ENCODE results near the gene PKHD1.
A peak's percentile ranks its signal among the peaks of the same experiment; 100 is the strongest.
"Not testable (repeated sequence)": the region's sequence is repeated elsewhere in the genome, so short reads cannot be mapped to it uniquely, and the experiment has no call there.

PKHD1 gene

DNA sequence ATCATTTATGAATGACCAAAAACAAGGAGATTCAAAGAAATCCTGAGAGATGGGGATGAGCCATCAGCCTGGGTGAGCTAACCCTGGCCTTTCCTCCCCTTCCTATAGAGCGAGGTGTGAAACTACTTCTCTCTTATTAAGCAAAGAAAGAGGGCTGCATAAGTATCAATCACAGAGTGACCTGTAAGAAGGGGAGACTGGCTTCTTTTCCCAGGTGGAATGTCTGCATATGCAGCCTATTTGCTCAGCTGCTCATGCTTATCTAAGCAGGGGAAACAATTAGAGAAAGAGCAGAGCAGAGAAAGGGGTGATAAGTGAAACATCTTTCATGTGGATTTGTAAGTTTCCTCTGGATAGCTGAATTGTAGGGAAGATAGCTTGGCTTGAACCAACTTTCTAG, 160.0 kb downstream of the PKHD1 start:
- DNase-seq (ENCODE audit: low read depth, low spot score): no peak

- no peak for DNase-seq (ENCODE audit: low read depth, low spot score)
Measured at GRCh38 chr6:51926125-51926524, 161.3 kb downstream of the PKHD1 start.

DNA sequence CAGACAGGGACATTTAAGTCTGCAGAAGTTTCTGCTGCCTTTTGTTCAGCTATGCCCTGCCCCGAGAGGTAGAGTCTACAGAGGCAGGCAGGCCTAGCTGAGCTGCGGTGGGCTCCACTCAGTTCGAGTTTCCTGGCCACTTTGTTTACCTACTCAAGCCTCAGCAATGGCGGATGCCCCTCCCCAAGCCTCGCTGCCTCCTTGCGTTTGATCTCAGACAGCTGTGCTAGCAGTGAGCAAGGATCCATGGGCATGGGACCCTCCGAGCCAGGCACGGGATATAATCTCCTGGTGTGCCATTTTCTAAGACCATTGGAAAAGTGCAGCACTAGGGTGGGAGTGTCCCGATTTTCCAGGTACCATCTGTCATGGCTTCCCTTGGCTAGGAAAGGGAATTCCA, 164.9 kb downstream of the PKHD1 start:
- DNase-seq (ENCODE audit: low read depth, low spot score): not testable (repeated sequence)

- DNase-seq (ENCODE audit: low read depth, low spot score): not testable (repeated sequence)
Measured at GRCh38 chr6:51918347-51918746, 169.1 kb downstream of the PKHD1 start.

GRCh38 chr6:51915098-51915497, 172.3 kb downstream of the PKHD1 start:
- DNase-seq (ENCODE audit: low read depth, low spot score): no peak

GRCh38 chr6:51913265-51913664, 174.1 kb downstream of the PKHD1 start:
- DNase-seq (ENCODE audit: low read depth, low spot score): no peak

- no peak for DNase-seq (ENCODE audit: low read depth, low spot score)
Measured at GRCh38 chr6:51910851-51911250, 176.6 kb downstream of the PKHD1 start.

- DNase-seq (ENCODE audit: low read depth, low spot score): no peak
Measured at GRCh38 chr6:51908243-51908642, 179.2 kb downstream of the PKHD1 start.

DNA sequence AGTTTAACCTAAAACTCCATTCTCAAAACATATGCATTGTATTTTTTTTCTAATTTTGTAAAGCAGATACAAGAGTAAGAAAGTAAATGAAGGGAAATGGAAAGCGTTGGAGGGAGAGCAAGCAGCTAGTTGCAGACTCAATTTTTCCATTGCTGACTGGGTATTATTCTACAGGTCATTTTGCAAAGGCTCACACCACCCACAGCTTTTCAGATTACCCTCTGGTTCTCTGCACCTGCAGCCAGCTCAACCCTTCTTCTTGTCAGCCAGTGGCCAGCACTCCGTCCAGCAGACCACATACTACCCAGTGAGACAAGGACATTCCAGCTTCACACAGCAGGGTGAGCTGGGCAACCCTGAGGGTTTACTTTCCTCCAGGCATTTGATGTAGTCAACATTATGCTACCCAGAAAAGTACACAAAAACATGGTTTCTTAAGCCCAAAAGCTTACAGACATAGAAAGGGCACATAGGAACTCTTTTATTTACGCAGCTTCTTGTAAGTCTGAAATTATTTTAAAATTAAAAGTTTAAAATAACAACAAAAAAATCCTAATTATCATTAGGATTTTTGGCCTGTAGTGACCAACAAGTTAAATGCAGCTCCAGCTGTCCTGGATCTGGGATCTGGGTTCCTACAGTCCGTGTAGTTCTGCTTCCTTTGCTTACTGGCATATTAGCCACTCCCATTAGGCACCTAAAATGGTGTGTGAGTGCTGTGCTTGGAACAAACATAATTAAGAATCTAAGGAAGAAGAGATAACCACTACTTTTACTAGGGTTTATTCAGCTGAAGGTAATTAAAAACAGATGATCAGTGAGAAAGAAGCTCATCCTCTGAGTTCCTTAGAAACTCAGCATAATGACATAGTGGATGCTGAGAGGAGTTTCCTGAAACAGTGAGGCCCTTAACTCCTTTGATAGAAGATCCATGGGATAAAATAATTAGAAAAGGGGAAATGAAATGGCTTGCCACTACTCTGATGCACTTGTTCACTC, 185.3 kb downstream of the PKHD1 start:
- no peak for DNase-seq (ENCODE audit: low read depth, low spot score)

DNA sequence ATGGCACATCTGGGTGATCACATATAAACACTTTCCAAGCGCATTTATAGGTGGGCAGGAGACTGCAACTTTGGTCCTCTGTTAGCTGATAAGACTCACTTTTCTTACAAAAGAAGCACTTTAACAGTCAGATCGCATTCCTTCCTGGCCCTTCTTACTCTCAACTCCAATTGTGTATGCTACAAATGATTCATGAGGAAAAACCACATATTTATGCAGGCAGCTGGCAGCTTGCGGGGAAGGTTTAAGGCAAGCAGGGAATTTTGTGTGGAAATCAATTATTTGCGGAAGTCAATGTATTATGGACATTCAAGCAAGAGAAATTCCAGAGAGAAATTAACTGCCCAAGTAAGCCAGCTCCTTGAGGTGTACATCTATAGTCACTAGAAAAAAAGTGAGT, 194.0 kb downstream of the PKHD1 start:
- no peak for DNase-seq (ENCODE audit: low read depth, low spot score)

DNA sequence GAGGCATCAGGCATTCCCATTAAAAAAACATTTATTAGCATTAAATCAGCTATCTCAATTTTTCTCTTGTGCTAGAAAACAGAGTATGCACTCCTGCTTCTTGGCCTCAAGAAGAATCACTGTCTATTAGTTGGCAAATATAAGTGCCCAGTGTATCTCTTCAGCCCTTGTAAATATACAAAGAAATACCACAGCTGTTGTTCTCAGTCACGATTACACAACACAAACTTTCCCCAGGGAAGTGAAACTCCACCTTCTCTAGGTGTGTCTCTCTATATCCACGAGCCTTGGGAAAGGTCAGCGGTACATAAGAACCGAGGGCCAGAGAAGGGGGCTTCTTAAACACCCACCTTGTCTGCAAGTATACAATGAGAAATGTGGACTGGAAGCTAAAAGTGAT, 194.7 kb downstream of the PKHD1 start:
- no peak for DNase-seq (ENCODE audit: low read depth, low spot score)

- no peak for DNase-seq (ENCODE audit: low read depth, low spot score)
Measured at GRCh38 chr6:51892339-51892738, 195.1 kb downstream of the PKHD1 start.

- DNase-seq (ENCODE audit: low read depth, low spot score): no peak
Measured at GRCh38 chr6:51891784-51892183, 195.6 kb downstream of the PKHD1 start.

DNA sequence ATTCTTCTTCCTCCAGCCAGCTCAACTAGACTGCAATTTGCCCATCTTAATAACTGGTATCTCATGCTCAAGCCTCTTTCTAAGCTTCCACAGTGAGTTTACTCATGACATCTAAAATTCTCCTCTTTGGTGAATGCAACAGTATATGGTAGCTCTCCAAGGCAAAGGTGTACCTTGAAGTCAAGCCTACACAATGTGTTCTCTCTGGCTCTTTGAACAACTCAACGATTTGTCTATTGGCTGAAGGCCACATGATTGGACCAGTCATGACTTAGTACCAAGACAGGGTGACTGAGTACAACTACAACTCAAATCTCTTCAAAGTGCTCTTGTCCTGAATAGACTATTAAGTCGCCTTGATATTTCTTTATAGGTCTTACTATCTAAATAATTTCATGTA, 199.6 kb downstream of the PKHD1 start:
- DNase-seq (ENCODE audit: low read depth, low spot score): no peak

DNA sequence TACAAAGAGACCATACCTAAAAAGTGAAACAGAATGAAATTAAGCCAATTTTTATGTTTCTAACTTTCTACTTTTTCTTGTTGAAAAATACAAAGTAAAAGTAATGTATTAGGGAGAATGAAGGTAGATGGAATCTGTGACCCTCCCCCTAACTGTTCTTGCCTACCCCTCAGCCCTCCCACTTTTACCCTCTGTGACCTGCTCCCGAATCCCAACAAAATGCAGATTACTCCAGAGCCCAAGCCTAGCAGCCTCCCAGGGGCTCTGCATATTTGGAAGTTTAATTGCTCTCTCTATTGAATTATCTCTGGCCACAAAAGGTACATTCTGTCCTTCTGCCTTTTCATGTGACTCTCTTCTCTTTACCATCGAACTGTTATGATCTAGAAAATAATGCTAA, 201.5 kb downstream of the PKHD1 start:
- no peak for DNase-seq (ENCODE audit: low read depth, low spot score)

DNA sequence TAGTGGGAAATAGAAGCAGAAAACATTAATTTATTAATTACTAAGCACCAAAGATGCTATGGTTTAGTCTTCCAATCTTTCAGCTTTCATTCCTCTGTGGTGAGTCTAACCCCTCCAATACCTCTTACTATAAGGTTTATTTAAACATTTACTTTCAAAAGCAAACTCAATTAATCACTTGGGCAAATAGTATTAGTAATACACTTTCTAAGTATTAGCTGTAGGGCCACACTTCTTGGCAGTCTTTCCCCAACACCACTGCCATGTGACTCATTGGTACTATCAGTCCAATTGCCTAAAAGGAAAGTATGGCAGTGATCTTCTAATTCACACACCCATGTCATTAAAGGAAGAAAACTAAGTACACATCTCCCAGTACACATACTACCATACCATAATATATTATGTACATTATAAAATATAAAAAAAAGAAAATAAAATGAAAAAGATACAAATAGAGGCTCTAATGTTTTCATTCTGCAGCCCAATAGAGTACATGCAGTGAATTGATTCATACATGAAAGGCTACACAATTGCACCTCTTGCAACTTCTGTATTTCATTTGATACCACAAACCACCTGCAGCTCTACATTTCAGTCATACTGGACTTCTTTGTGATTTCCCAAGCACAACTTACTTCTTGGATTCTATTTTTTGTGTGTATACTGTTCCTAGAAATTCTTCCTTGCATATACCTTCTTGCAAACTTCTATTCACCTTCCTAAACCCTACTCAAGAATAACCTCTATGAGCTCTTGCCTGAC, 218.6 kb downstream of the PKHD1 start:
- DNase-seq (ENCODE audit: low read depth, low spot score): no peak

DNA sequence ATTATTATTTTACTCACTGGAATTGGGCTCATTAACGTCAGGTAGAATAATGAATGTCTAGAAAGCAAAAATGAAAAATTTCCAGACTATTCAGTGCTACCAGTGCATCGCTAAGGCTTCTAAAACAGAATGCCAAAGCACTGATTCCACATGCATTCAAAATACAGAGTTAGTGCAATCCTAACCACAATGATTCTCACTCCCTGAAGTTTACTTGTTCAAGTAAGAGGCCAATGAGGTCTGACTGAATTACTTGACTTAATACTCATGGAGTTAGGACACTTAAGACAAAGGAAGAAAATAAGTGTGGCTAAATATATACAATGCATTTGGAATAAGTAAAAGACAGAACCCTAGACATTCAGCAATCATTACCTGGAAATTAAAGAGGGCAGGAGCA, 220.5 kb downstream of the PKHD1 start:
- DNase-seq (ENCODE audit: low read depth, low spot score): no peak

DNA sequence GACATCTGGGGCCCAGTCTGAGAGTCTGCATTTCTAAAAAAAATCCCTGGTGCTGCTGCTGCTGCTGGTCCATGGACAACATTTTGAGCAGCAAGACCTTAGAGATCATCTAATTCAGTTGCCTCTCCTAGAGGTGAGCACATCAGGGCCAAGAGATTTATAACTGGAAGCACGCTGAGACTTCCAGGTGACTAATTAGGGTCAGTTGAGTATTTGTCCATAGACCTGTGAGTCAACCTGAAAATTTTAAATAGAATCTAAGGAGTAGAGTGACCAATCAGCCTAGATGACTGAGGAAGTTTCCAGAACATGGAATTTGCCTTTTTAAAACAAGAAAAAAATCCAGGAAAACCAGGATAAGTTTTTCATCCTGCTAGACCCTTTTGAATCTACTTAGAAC, 221.4 kb downstream of the PKHD1 start:
- no peak for DNase-seq (ENCODE audit: low read depth, low spot score)

GRCh38 chr6:51865176-51865575, 222.2 kb downstream of the PKHD1 start:
- no peak for DNase-seq (ENCODE audit: low read depth, low spot score)

DNA sequence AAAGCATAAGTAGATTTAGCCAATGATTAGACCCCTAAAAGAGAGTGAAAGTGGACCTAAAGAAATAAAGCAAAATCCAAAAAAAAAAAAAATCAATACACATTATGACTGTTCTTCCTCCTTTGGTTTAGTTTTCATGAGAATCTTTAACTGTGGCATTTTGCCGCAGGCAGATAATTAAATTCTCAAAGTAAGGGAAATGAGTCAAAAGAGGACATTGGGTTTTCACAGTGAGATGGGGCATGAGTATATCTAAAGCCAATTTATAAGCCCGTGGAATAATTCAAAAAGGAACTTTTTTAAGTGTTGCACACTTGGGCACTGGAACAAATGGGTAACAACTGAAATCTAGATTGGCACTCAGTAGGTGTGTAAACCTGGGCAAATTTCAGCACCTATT, 230.3 kb downstream of the PKHD1 start:
- no peak for DNase-seq (ENCODE audit: low read depth, low spot score)

DNA sequence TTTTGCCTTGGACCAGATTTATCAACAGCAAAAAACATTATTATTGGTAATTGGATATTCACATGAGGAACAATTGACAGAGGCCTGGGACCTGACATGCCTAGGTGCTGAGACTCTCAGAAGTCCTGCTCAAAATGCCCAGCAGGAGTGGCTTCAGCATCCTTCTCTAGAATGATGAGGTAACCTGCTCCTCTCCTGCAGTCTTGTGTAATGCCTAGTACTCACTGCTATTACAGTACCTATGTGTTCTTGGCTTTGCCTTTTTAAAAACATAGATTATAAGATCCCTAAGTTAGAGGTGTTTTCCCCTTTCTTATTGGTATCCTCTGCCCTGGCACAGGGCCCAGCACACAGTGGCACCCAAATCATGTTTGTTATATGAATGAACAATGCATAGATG, 230.9 kb downstream of the PKHD1 start:
- no peak for DNase-seq (ENCODE audit: low read depth, low spot score)

DNA sequence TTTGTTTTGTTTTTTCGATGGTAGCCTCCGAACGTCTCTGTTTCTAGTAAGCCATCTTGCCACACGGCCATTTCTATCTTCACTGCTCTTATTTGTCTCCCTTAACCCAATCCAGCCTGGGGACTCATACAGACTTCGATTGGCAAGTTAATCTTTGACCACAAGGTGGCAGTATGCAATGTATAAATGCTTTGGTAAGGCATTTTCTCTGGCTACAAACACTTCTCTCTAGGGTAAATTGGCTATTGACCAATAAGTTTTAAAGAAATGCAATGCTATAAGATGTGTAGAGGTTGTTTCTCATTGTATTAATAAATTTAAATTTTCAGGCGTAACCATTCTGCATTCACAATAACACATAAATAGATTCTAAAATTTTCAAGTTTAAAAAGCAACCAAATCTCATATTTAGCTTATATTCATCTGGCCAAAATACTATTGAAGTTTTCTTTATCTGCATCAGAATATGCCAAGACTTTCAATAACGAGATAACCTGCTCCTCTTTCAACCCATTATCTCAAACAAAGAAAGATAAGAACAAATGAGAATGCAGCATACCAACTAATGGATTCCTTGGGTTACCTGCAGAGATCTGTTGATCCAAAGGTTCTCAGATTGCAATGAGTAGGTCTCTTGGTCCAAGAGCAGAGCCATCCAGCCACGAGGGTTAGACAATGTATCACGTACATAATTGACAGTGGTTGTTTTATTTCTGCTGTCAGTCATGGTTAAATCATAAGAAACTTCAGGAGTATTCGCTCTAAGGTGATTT, 231.9 kb downstream of the PKHD1 start:
- DNase-seq (ENCODE audit: low read depth, low spot score): peak; percentile 9
